Hepatocyte (in vitro differentiated cells): ENCODE measurements around the gene DENND5B.

Experiments
- EZH2 ChIP-seq: fragments of 200-600 bp; sonication (generic); IDR thresholded peaks from 2 replicates; pipeline ENCODE4 v1.6.1; 2016; ENCODE audit warnings: antibody characterized with exemption, mild to moderate bottlenecking, borderline replicate concordance
- EZH2phosphoT487 ChIP-seq: fragments of 200-600 bp; sonication (generic); IDR thresholded peaks from one replicate; pipeline ENCODE4 v1.6.1; 2018; ENCODE audit warnings: antibody characterized with exemption, mild to moderate bottlenecking, low read depth, moderate library complexity; ENCODE audit not compliant: unreplicated experiment, severe bottlenecking
- TF ChIP-seq, protein P1 (sequence below): fragments of 200-600 bp; sonication (generic); IDR thresholded peaks from 2 replicates; pipeline ENCODE4 v1.5.1; 2016; ENCODE audit warnings: antibody characterized with exemption, mild to moderate bottlenecking; ENCODE audit not compliant: poor library complexity

DNA sequence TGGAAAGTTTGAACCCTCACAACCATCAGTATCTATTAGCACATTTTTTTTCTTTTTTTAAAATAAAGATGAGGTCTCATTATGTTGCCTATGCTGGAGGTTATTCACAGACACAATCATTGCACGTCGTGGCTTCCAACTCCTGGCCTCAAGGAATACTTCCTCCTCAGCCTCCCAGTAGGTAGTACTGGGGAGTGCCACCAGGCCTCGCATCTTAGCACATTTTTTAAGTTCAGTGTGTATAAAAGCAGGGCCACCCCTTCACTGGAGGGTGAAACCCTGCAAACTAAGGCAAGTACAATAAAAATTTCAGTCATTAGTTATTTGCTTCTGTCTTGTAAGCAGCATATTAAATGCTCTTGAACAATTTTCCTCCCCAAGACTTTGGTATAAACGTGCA is 150.8 kb downstream of the DENND5B start:
- TF ChIP-seq, protein P1, sequence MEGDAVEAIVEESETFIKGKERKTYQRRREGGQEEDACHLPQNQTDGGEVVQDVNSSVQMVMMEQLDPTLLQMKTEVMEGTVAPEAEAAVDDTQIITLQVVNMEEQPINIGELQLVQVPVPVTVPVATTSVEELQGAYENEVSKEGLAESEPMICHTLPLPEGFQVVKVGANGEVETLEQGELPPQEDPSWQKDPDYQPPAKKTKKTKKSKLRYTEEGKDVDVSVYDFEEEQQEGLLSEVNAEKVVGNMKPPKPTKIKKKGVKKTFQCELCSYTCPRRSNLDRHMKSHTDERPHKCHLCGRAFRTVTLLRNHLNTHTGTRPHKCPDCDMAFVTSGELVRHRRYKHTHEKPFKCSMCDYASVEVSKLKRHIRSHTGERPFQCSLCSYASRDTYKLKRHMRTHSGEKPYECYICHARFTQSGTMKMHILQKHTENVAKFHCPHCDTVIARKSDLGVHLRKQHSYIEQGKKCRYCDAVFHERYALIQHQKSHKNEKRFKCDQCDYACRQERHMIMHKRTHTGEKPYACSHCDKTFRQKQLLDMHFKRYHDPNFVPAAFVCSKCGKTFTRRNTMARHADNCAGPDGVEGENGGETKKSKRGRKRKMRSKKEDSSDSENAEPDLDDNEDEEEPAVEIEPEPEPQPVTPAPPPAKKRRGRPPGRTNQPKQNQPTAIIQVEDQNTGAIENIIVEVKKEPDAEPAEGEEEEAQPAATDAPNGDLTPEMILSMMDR = no peak
- TF ChIP-seq EZH2 (no peak), EZH2phosphoT487 (no peak)
